Measurements from ENCODE around the gene FBP2. TPM values are rescaled to one million over a fixed set of nuclear protein-coding genes. Genes with fewer than 3 reads are reported as not detected.

The FBP2 gene
- total RNA-seq, 1 donor: not detected

- TF ChIP-seq, protein P1, sequence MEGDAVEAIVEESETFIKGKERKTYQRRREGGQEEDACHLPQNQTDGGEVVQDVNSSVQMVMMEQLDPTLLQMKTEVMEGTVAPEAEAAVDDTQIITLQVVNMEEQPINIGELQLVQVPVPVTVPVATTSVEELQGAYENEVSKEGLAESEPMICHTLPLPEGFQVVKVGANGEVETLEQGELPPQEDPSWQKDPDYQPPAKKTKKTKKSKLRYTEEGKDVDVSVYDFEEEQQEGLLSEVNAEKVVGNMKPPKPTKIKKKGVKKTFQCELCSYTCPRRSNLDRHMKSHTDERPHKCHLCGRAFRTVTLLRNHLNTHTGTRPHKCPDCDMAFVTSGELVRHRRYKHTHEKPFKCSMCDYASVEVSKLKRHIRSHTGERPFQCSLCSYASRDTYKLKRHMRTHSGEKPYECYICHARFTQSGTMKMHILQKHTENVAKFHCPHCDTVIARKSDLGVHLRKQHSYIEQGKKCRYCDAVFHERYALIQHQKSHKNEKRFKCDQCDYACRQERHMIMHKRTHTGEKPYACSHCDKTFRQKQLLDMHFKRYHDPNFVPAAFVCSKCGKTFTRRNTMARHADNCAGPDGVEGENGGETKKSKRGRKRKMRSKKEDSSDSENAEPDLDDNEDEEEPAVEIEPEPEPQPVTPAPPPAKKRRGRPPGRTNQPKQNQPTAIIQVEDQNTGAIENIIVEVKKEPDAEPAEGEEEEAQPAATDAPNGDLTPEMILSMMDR (IDR thresholded peaks at IDR 0.05; ENCODE audit: insufficient read depth, low read length): no peak
These were observed 11.9 kb downstream of the FBP2 start for GRCh38 chr9:94581728-94582127.

DNA sequence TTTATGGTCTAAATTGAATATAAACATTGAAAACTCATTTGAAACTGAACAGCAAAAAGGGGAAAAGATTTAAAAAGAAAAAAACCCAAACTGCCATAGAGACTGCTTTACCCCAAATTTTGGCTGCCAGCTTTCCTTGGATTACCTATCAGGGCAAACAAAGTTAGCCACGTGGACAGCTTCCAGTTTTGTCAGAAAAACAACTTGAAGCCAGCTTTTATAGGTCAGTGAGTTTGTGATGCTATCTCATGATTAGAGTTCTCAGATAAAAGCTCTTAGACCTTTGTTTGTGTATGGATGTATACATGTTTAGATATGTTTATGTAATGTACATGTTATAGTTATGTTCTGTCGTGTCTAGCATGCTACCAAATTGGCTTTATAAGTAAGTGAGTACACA lies 16.1 kb downstream of the FBP2 start:
- no peak overlapping the region for H3K4me3 ChIP-seq (ENCODE audit: low read depth, low read length)
- TF ChIP-seq, protein P1 (IDR thresholded peaks at IDR 0.05; ENCODE audit: insufficient read depth, low read length): no peak
- no peak for DNase-seq (ENCODE audit: low read depth)

More at GRCh38 chr9:94581728-94582127, 11.9 kb downstream of the FBP2 start:
- no peak for DNase-seq (ENCODE audit: low read depth)
- no peak overlapping the region for H3K4me3 ChIP-seq (ENCODE audit: low read depth, low read length)

DNA sequence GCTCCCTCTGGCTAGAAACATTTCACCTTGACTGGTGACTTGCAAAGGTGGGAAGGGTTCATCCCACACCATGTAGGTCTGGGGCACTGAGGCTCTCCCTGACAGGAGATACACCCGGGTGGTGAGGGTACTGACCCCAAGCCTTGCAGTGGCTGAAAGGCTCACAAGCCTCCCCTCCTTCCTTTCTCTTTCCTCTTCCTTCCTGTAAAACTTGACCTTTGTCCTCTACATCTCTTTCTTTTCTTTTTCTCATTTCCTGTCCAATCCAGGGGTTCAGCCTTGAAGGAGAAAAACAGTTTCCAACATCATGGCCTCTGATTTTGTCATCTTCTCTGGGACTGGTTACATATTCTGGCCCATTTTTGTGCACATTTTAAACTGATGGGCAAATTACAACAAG lies 16.6 kb downstream of the FBP2 start:
- TF ChIP-seq, protein P1 (IDR thresholded peaks at IDR 0.05; ENCODE audit: insufficient read depth, low read length): no peak
- no peak overlapping the region for H3K4me3 ChIP-seq (ENCODE audit: low read depth, low read length)
- no peak for DNase-seq (ENCODE audit: low read depth)

DNA sequence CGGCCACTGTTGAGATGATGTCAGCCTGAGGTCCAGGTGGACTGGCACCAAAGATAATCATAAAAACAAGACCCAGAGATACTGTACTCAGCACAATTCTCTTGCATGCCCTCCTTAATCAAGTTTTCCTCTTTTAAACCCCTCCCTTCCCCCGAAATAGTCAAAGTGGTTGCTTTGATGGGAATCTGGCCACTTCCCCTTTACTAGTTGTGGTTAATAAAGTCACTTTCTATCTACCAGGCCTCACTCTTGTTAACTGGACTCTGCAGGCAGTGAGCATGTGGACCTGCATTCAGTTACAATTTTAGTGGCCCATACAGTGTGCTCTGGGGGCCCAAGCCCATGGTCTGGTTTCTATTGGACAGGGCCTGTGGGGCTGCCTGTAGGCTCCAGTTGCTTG lies 17.5 kb downstream of the FBP2 start:
- TF ChIP-seq, protein P1 (IDR thresholded peaks at IDR 0.05; ENCODE audit: insufficient read depth, low read length): no peak

DNA sequence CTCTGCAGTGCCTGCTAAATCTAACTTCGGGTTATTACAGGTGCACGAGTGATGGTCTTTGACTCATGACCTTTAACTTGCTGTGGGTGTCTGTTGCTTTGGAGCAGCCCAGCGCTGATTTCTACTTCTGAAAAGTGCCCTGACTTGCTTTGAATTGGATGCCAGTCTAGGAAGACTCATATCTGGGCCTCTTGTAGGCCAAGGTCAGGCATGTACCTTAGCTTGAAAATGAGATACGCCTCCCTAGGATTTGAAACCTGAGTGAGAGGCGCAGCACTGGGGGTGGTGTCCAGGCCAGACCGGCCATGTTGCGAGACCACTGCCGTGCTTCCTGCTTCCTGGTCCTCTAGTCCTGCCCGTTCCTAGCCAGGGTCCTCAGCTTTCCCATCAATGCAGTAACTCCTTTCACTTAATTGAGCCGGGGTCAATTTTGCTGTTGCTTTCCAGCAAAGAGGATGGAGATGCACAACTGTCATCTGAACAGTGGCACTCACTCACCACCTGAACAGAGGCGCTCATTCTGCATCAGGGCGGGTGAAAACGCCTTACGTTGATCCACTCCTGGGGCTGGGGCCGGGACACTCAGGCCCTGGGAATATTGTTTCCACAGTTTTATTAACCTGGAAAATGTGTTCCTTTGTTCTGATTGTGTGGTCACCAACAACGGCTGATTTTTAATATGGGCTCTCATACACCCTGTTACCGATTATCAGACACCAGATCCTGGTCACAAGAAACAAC lies 24.5 kb downstream of the FBP2 start:
- TF ChIP-seq, protein P1 (IDR thresholded peaks at IDR 0.05; ENCODE audit: insufficient read depth, low read length): no peak
- H3K4me3 ChIP-seq (ENCODE audit: low read depth, low read length): no peak overlapping the region
- no peak for DNase-seq (ENCODE audit: low read depth)

More for the DNA sequence above, 17.5 kb downstream of the FBP2 start:
- H3K4me3 ChIP-seq (ENCODE audit: low read depth, low read length): no peak overlapping the region
- DNase-seq (ENCODE audit: low read depth): no peak

DNA sequence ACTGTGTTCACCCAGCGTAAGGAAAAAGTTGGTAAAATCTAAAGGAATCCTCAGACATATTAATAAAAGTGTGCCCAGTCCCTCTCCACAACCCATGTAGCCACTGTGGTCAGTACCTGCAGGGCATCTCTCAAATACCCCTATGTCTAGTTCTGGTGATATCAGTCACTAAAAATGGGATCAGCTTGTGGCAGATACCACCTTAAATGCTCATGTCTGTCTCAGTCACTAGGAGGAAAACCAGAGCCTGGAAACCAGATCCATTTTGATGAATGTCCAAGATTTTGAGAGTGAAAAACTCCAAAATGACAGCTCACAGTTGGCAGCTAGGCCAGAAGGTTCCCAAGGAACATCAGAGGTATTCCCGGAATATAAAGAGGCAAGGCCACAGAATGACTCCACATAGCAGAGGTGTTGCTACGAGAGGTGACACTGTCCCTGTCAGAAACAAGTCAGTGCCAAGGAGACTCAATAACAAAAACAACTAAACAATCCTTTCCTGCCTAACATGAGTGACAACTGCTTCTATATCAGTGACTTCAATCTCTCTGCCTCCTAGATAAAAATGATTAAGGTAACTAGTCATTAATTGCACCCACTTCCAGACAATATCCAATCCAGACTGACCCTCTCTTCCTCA lies 25.3 kb downstream of the FBP2 start:
- DNase-seq (ENCODE audit: low read depth): no peak
- no peak overlapping the region for H3K4me3 ChIP-seq (ENCODE audit: low read depth, low read length)
- TF ChIP-seq, protein P1 (IDR thresholded peaks at IDR 0.05; ENCODE audit: insufficient read depth, low read length): no peak
